Sigmoid colon (tissue), 7 donors: ENCODE results near the gene PARD3. TPM values are rescaled to one million over a fixed set of nuclear protein-coding genes. Genes with fewer than 3 reads are reported as not detected.
A peak's percentile ranks its signal among the peaks of the same experiment; 100 is the strongest.
"Not testable (repeated sequence)": the region's sequence is repeated elsewhere in the genome, so short reads cannot be mapped to it uniquely, and the experiment has no call there.

Source experiments
- DNase-seq: peaks from one replicate; pipeline ENCODE4 v3.0.0-alpha.2; 2019
- H3K27ac ChIP-seq, 4 donors: fragments of 200-600 bp; sonication (generic); one replicate each; pipeline ENCODE4 v1.5.1; 2016 to 2019; ENCODE audit warnings: mild to moderate bottlenecking in 1 of 4
- H3K27me3 ChIP-seq, 3 donors: fragments of 200-600 bp; sonication (generic); one replicate each; pipeline ENCODE4 v1.5.1; 2019; ENCODE audit warnings: mild to moderate bottlenecking in 1 of 3
- H3K36me3 ChIP-seq, 4 donors: fragments of 200-600 bp; sonication (generic); one replicate each; pipeline ENCODE4 v1.5.1; 2016 to 2019
- H3K4me1 ChIP-seq, 4 donors: fragments of 200-600 bp; sonication (generic); one replicate each; pipeline ENCODE4 v1.5.1; 2017 to 2019
- H3K4me3 ChIP-seq, 4 donors: fragments of 200-600 bp; sonication (generic); one replicate each; pipeline ENCODE4 v1.5.1; 2017 to 2019; ENCODE audit warnings: mild to moderate bottlenecking in 2 of 4, moderate library complexity in 1 of 4
- H3K9me3 ChIP-seq, 4 donors: fragments of 200-600 bp in 3 of 4; sonication (generic) in 3 of 4; one replicate each; pipeline versions ENCODE4 v1.5.1 to v1.6.1; 2013 to 2019
- EP300 ChIP-seq, 4 donors: sonication (generic); formaldehyde crosslinking; IDR thresholded peaks; one replicate each; pipeline ENCODE4 v1.6.1; 2017; ENCODE audit warnings: antibody characterized with exemption in 4 of 4
- POLR2A ChIP-seq, 2 donors: fragments of 450-650 bp; IDR thresholded peaks; one replicate each; pipeline ENCODE4 v1.6.1; 2016; ENCODE audit warnings: antibody characterized with exemption in 2 of 2, mild to moderate bottlenecking in 2 of 2, moderate library complexity in 2 of 2
- POLR2AphosphoS5 ChIP-seq, 4 donors: sonication (generic); formaldehyde crosslinking; IDR thresholded peaks; one replicate each; pipeline ENCODE4 v1.6.1; 2017; ENCODE audit warnings: antibody characterized with exemption in 4 of 4
- WGBS, 2 donors: extraction: QIAGEN DNeasy Blood & Tissue Kit; methylation state at CpG; one replicate each; pipeline ENCODE4 v1.1.7; 2013; 5-methylcytosine and 5-hydroxymethylcytosine counted together
- intact Hi-C: fragments of 100-400 bp; cut with DNase I; formaldehyde crosslinking; loops from one replicate; pipeline ENCODE4 v1.15.1; 2023
- polyA plus RNA-seq, 3 donors: library from polyadenylated mRNA; stranded (reverse); fragments of 200-250 nt; gene quantifications; one replicate each; pipeline ENCODE4 v1.2.3, GENCODE V29; 2013
- total RNA-seq, 4 donors: library from RNA; depleted of rRNA; stranded (reverse); fragments of >200 nt; gene quantifications; one replicate each; pipeline ENCODE4 v1.1.0, GENCODE V29; 2016
- TF ChIP-seq, protein P1 (sequence below), 4 experiments: fragments of 450-650 bp in 3 of 4; fragments of 200-600 bp in 1 of 4; IDR thresholded peaks; one replicate each; pipeline ENCODE4 v1.5.1; 2016 to 2019; ENCODE audit warnings: antibody characterized with exemption in 4 of 4, mild to moderate bottlenecking in 3 of 4, moderate library complexity in 2 of 4
- donor health status: healthy with polysubstance abuse.
- donor health status: Bipolar disorder and iron deficiency.
- donor health status: healthy.

Gene PARD3
- total and polyA plus RNA-seq, 7 donors = 17.5 to 96.4 (median 75.9) TPM

DNA sequence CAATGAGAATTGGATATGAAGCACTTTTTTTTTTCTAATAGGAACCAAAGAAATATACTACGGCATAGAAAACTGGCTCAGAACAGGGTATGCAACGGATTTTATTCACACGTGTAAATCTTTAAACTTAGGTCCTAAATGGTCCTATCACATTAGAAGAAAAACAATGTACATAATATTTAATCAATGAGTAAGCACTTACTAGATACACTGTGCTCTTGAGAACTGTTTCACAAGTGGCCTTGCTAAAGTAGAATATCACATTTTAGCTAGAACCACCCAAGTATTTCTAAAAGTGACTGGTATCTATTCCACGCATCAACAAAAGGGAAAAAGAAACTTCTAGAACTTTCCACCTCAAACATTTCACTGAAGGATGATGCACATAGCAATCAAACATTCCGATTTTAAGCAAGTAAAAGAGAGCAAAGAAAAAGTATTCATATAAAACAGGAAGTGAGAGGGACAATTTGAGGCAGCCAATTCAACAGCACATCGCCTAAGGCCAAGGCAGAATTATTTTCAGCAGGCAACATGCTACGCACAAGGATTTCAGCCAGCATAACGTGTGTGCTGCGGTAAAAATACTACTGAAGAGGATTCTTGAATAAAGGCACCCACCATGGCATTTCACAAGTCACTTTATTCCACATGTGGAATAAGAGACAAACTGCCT, 55.8 kb downstream of the PARD3 start:
- peak overlapping the region in 1 of 4 donors; percentile 9 for H3K27ac ChIP-seq
- peaks cover 0 to 70% (median 50%) of the 10 kb centered on the region in 4 donors for H3K4me1 ChIP-seq
- H3K9me3 ChIP-seq = no peaks in the 10 kb centered on the region
- H3K36me3 ChIP-seq = no peaks in the 10 kb centered on the region
- WGBS, 2 donors = 93 to 97% methylated on average over 9 of the region's 9 CpGs
- TF ChIP-seq, protein P1, sequence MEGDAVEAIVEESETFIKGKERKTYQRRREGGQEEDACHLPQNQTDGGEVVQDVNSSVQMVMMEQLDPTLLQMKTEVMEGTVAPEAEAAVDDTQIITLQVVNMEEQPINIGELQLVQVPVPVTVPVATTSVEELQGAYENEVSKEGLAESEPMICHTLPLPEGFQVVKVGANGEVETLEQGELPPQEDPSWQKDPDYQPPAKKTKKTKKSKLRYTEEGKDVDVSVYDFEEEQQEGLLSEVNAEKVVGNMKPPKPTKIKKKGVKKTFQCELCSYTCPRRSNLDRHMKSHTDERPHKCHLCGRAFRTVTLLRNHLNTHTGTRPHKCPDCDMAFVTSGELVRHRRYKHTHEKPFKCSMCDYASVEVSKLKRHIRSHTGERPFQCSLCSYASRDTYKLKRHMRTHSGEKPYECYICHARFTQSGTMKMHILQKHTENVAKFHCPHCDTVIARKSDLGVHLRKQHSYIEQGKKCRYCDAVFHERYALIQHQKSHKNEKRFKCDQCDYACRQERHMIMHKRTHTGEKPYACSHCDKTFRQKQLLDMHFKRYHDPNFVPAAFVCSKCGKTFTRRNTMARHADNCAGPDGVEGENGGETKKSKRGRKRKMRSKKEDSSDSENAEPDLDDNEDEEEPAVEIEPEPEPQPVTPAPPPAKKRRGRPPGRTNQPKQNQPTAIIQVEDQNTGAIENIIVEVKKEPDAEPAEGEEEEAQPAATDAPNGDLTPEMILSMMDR (IDR thresholded peaks at IDR 0.05) = no peak
- TF ChIP-seq EP300 (IDR thresholded peaks at IDR 0.05) = no peak
- TF ChIP-seq POLR2A (IDR thresholded peaks at IDR 0.05) = no peak
- no peak for TF ChIP-seq POLR2AphosphoS5 (IDR thresholded peaks at IDR 0.05)
- intact Hi-C loops = loop anchor here (2.0 kb wide), 1 partner anchor 14 kb away; no protein-coding TSS in a partner anchor
- DNase-seq = no peak
- H3K27me3 ChIP-seq = no peaks in the 10 kb centered on the region
- H3K4me3 ChIP-seq = no peak overlapping the region

DNA sequence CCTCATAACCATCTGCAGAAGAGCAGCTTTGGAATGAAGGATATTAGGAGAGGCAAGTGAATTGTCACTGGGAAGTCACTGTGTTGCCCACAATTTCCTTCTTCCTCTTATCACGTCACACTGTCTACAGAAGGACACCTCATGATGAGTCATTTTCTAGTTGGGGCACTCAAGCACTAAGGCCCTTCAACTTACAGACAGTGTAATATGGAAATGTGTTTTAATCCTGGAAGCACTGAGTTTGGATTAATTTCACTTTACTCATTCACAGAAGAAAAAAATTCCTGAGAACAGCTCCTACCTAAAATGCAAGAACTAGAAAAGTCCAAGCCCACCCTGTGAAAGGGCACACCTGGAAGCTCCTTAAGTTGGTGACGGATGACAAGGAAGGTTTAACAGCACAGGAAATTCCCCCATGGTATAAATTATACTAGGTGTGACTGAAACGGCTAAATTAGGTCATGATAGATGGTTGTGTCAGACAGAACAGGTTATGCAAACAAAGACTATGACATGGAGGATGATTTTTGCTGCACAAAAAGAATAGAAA, 56.6 kb downstream of the PARD3 start:
- peaks cover 0 to 70% (median 52%) of the 10 kb centered on the region in 4 donors for H3K4me1 ChIP-seq
- intact Hi-C loops = loop anchor here (2.0 kb wide), 1 partner anchor 14 kb away; no protein-coding TSS in a partner anchor
- no peaks in the 10 kb centered on the region for H3K27me3 ChIP-seq
- DNase-seq = no peak
- no peak overlapping the region for H3K4me3 ChIP-seq
- no peaks in the 10 kb centered on the region for H3K36me3 ChIP-seq
- TF ChIP-seq EP300 (IDR thresholded peaks at IDR 0.05) = no peak
- TF ChIP-seq POLR2A (IDR thresholded peaks at IDR 0.05) = no peak
- TF ChIP-seq, protein P1 (IDR thresholded peaks at IDR 0.05) = no peak
- TF ChIP-seq POLR2AphosphoS5 (IDR thresholded peaks at IDR 0.05) = no peak
- 14 to 48% methylated on average over 3 of the region's 3 CpGs for WGBS, 2 donors
- no peaks in the 10 kb centered on the region for H3K9me3 ChIP-seq
- peak overlapping the region in 3 of 4 donors; percentile 19 to 42 (median 24) for H3K27ac ChIP-seq

DNA sequence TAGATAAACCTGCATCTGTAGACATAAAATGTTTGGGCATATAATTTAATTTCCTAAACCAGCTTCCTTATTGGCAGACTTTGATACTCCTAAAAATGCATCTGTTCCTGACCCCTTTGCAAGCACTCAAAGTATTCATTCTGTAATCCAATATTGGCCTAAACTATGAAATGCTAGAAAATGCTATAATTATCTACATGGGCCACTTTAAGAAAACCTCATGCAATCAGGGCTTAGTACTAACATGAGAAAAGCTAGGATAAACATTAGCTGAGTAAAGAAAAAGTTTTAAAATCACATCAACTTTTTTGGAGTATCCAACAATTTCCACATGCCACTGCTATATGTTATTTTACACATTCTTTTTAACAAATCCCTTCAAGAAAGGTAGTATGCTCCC, 57.2 kb downstream of the PARD3 start:
- Histone ChIP-seq H3K4me3 (no peak overlapping the region), H3K27ac (peak overlapping the region in 2 of 4 donors; percentile 19 to 42), H3K36me3 (no peaks in the 10 kb centered on the region), H3K4me1 (peaks cover 0 to 70% (median 53%) of the 10 kb centered on the region in 4 donors), H3K9me3 (no peaks in the 10 kb centered on the region), H3K27me3 (no peaks in the 10 kb centered on the region)
- intact Hi-C loops = loop anchor here (2.0 kb wide), 1 partner anchor 13 kb away; no protein-coding TSS in a partner anchor
- TF ChIP-seq, protein P1 (IDR thresholded peaks at IDR 0.05) = no peak
- TF ChIP-seq POLR2AphosphoS5 (IDR thresholded peaks at IDR 0.05) (no peak), POLR2A (IDR thresholded peaks at IDR 0.05) (no peak), EP300 (IDR thresholded peaks at IDR 0.05) (no peak)
- DNase-seq = no peak

DNA sequence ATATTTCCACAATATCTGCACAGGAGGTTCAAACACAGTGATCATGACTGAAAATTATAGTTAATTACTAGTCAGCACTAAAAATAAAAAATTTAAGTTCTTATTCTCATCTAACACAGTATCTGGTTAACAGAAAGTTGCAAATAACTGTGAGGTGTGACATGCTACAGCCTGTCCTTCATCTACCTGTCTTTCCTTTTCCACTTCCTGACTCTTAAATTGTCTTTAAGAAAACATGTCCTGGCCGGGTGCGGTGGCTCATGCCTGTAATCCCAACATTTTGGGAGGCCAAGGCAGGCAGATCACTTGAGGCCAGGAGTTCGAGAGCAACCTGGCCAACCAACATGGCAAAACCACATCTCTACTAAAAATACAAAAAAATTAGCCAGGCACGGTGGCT, 57.9 kb downstream of the PARD3 start:
- H3K9me3 ChIP-seq, intact Hi-C loops, DNase-seq, H3K27me3 ChIP-seq, H3K4me3 ChIP-seq, H3K36me3 ChIP-seq: not testable (repeated sequence)
- Histone ChIP-seq H3K4me1 (peaks cover 0 to 73% (median 57%) of the 10 kb centered on the region in 4 donors), H3K27ac (peak overlapping the region in 1 of 4 donors; percentile 42)
- WGBS, 2 donors = 85 to 90% methylated on average over 4 of the region's 4 CpGs

DNA sequence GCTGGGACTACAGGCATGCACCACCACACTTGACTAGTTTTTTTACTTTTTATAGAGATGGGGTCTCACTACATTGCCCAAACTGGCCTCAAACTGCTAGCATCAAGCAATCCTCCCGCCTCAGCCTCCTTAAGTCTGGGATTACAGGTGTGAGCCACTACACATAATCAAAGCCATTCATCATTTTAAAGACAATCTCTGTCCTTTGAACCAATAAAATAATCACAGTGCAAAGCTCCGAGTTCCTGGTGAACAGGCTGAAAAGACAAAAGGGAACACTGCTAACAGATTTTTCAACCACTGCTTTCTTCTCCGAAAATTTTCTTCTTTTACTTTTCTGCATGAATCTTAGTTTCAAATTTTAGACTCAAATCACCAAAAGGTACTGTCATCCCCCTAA, 58.5 kb downstream of the PARD3 start:
- WGBS, 2 donors = 23 to 68% methylated on average over 3 of the region's 3 CpGs
- intact Hi-C loops = no loop called here
- no peaks in the 10 kb centered on the region for H3K9me3 ChIP-seq
- no peak for DNase-seq
- H3K36me3 ChIP-seq = no peaks in the 10 kb centered on the region
- no peak overlapping the region for H3K4me3 ChIP-seq
- TF ChIP-seq EP300 (IDR thresholded peaks at IDR 0.05) = no peak
- TF ChIP-seq POLR2A (IDR thresholded peaks at IDR 0.05) = no peak
- TF ChIP-seq POLR2AphosphoS5 (IDR thresholded peaks at IDR 0.05) = no peak
- TF ChIP-seq, protein P1 (IDR thresholded peaks at IDR 0.05) = no peak
- H3K4me1 ChIP-seq = peaks cover 0 to 71% (median 59%) of the 10 kb centered on the region in 4 donors
- H3K27me3 ChIP-seq = no peaks in the 10 kb centered on the region
- peak overlapping the region in 2 of 4 donors; percentile 10 to 42 for H3K27ac ChIP-seq
